GM19395 (cell line): ENCODE results near the gene PPP4R1.
A peak's percentile ranks its signal among the peaks of the same experiment; 100 is the strongest.
"Not testable (repeated sequence)": the region's sequence is repeated elsewhere in the genome, so short reads cannot be mapped to it uniquely, and the experiment has no call there.

Experiments used
- ATAC-seq: cut with Tn5 transposase; IDR thresholded peaks from one replicate; pipeline ENCODE4 v1.9.1; 2021; ENCODE audit warnings: mild to moderate bottlenecking, moderate library complexity; ENCODE audit not compliant: unreplicated experiment

The PPP4R1 gene

DNA sequence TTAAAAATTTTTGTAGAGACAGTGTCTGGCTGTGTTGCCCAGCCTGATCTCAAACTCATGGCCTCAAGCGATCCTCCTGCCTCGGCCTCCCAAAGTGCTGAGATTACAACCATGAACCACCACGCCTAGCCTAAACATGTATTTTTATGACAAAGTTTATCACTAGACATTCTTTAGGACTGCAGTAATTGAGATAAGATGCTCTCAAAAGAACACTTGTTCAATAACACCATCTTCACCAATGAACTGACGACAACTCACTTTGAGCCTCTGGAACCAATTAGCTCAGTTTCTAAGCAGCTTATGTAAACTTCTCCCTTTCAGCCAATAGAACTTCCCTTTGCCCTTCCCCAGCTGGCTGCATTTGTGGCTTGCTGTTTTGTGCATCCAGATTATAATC lies 15.3 kb upstream of the PPP4R1 start:
- no peak for ATAC-seq

DNA sequence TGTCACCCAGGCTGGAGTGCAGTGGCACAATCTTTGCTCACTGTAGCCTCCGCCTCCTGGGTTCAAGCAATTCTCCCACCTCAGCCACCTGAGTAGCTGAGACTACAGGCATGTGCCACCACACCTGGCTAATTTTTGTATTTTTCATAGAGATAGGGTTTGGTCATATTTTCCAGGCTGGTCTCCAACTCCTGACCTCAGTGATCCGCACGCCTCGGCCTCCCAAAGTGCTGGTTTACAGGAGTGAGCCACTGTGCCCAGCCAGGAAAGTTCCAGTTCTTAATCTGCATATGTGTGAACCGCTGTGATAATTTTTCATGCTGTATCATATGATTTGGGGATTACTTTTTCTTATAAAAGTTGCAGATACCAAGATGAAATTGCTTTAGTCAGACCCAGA lies 14.6 kb upstream of the PPP4R1 start:
- no peak for ATAC-seq

DNA sequence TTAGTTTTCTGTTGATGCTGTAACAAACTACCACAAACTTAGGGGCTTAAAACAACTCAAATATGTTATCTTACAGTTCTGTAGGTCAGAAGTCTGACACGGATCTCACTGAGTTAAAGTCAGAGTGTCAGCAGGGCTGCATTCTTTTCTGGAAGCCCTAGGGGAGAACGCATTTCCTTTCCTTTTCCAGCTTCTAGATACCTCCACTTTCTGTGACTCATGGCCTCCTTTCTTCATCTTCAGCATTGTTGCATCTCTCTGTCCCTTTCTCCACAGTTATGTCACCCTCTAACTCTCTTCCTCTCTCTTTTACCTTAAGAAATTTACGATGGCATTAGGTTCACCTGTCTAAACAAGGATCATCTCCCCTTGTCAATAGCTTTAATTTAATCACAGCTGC lies 13.3 kb upstream of the PPP4R1 start:
- ATAC-seq = no peak

DNA sequence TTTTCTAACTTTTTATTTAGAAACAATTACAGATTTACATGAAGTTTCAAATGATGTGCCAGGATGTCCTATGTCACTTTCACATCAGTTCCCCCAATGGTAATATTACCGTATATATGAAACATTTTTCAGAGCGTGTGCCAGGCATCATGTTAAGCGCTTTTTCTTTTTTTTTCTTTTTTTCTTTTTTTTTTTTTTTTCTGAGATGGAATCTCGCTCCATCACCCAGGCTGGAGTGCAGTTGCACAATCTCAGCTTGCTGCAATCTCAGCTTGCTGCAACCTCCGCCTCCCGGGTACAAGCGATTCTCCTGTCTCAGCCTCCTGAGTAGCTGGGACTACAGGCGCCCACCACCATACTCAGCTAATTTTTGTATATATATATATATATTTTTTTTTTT lies 5.6 kb upstream of the PPP4R1 start:
- no peak for ATAC-seq

DNA sequence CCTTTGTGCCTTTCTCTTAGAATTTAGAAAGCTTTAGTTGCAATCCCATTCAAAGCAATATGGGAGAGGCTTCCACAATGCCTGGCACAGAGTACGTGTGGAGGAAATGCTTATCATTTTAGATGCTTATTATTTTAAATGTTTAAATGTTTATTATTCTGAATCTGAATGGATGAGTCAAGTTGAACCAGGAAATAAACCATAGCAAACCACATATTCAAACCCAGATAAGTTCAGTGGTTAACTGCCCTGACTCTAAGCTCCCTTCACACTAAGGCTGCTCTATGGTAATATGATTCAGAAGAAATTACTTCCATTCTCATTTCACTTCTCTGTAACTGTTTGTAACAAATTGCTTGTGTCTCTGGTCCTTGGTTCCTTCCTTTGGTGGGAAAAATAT lies 5.2 kb upstream of the PPP4R1 start:
- ATAC-seq = no peak

DNA sequence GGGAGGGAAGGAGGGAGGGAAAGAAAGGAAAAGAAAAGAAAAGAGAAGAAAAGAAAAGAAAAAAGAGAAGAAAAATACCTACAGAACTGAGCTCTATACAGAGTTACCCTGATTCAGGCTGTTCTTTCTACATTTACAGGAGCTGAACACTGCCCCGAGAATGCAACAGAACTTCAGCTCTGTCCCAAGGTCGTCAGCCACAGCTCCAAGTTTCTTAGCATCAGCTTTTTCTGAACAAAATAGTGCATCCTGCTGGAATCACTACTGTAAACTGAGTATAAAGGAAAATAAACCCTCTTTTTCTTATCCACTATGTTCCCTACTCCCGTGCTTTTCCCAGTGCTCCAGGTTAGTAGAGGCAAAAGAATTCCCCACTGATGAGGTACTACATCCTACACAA lies 4.7 kb upstream of the PPP4R1 start:
- ATAC-seq = no peak

DNA sequence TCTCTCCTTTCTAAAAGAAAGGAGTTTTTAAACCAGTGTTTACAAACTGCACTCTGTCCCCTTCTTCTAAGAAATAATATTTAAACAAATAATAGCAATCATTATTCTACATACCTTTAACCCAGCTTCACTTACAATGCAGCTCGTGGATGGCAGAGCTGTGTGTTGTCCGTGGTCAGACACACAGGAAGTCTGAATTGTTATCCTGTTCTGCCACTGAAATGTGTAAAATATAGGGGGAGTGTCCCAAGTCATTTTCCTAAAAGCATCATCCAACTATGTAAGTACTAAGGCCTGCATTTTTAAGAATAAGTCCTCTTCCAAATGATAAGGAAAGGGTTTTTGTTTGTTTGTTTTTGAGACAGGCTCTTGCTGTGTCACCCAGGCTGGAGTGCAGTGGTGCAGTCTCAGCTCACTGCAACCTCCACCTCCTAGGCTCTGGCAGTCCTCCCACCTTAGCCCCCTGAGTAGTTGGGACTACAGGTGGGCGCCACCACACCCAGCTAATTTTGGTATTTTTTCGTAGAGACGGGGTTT lies 2.7 kb upstream of the PPP4R1 start:
- ATAC-seq = no peak

DNA sequence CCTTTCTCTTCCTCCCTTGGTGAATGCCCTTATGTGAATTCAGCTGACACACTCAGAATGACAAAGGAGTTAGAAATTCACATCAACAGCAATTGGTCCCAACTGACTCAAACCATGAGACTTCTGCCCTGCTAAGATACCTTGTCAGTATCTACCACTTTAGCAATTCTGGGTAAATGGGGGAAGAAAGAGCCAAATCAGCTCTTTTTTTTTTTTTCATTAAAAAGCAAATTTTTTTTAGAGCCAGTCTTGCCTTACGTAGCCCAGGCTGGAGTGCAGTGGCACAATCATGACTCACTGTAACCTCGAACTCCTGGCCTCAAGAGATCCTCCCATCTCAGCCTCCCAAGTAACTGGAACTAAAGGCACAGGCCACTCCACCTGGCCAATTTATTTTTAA lies 1.7 kb upstream of the PPP4R1 start:
- ATAC-seq = no peak

DNA sequence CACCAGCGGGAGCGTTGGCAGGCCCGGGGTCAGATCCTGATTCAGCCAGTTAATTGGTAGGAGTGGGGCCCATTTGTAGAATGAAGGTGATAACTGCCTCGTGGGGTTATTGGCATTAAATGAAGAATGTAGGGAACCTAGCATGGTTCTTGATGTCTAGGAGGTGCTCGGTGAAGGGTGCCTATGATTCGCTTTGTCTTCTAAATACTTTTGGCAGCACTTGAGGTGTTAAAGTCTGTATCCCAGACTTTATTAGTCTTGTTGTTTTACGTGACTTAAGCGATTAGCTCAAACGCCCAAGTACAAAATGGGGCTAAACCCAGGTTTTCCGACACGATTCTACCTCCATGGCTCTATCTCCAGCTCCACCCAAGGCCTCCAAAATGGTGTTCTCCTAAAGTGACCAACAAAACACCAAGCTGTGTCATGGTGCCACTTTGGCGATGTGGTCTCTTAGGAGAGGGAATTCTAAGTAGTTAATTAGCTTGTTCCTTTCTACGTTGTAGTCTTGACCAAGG lies 980 bp upstream of the PPP4R1 start:
- ATAC-seq = no peak

DNA sequence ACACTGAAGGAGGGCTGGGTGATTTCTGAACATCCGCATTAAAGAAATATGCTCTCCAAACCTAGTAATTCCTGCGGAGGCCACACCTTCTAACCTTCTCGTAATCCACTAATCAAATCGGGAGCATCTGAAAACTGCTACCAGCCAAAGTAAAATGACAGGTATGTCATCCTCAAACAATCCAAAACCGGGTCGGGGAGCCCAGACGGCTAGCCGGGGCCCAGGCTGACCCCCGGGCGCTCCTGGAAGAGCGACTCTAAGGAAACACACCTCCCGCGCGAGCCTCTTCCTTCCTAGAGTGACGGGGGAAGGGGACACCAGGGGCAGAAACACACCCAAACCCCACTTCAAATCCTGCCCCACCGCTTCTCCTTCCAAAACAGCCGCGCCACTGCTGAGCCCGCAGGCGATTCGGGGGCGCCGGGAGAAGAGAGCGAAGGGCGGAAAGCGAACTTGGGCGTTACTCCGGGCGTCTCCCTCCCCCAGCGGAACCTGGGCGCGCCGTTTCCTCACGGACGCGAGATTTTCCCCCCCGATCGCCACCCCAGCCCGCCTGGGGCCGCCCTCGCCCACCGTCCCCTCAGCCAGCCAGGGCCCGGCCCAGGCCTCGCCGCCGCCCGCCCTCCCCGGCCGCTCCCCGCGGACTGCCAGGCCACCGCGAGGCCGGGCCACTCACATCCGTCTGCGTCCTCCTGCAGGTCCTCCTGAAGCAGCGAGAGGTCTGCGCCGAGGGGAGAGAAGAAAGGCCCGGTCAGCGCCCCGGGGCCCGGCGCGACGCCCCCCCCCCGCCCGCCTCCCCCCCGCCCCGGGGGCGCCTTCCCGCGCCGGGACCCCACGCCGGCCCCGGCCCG lies 584 bp downstream of the PPP4R1 start:
- peak; percentile 43 for ATAC-seq

DNA sequence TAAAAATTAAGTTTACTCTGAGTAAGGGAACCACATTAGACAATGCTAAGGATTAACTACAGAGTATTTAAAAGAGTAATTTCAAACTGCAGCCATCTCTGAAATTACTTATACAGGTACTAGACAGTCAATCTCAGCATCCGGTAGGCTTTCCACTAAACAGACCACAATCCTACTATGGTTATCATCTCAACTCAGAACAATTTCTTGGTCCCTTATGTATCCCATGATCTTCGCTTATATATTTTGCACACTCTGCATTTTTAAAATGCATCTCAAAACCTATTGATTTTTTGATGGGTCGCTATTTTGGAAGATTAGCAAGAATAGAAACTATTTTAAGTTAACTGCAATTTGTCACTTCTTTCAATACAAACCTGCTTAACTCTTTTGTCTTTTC lies 1.4 kb downstream of the PPP4R1 start:
- no peak for ATAC-seq

DNA sequence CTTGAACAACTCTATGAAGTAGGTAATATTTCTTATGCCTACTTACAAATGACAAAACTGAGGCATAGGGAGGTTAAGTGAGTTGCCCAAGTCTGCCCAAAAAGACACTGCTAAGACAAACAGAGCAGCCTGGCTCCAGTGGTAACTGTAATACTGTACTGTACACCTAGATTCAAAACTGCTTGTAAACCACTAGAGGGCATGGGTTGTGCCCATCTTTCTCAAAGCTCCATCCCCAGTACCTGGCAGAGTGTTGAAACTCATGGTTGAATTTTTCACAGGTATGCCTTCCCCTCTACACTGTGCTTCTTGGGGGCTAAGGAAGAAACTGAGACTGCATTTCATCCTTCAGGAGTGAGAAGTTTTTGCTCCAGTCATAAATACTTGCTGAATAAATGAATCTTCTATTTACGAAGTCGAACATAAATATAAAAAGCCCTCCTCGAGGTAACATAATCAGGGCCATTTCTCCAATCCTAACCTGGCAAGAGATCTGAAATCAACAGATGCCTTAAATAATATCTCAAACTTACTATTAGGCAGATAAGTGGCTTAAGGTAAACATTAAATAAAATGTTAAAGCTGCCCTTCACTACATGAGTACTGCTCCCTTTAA lies 2.0 kb downstream of the PPP4R1 start:
- ATAC-seq = peak; percentile 41

DNA sequence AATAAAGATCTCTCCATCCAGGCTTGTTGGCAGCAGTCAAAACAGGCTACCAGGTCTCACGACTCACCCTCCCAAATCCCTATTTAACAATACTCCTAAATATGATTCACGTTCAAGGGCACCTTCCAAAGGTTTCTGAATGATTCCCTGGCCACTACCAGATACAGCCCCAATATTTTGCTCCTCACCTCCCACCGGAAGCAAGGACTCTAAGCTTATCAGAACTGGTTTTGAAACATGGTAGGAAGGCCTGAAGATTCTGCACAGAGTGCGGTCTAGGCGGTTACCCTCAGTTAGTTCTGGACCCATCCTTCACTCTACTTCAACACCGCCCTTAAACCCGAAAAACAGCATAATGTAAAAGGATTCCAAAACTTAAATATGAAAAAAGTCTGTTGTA lies 5.2 kb downstream of the PPP4R1 start:
- ATAC-seq = no peak

DNA sequence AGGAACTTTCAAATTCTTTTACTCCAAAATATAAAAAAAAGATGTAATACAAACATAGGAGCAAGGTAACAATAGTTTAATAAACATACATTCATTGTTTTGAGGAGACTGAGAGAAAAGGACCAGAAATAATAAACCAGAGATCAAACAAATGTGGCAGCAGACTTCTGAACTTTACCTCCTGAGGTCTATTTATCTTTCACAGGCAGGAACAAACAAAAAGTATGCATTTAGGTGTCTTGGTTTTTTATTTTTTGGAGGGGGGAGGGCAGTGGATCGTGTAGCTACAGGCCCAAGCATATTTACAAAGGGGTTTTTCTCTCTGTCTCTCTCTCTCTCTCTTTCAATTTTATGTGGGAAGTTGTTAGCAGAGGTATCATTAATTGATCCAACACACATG lies 5.6 kb downstream of the PPP4R1 start:
- ATAC-seq = no peak

DNA sequence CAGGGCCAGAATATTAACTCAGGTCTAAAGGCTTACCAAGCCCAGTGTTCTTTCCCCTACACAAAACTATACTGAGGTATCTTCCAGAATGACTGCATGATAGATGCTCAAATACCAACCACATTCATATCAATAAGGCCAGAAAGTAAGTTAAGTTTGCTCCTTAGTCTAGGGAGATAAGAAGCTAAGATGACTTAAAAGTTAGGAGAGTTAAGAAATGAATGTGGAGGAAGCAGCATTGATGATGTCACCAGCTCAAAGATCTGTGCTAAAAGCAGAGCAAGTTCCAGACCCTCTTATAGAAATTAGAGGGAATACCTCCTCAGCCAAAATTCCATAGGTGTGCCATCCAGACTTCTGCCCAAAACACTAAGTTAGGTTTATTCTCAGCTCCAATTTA lies 6.1 kb downstream of the PPP4R1 start:
- ATAC-seq = no peak

DNA sequence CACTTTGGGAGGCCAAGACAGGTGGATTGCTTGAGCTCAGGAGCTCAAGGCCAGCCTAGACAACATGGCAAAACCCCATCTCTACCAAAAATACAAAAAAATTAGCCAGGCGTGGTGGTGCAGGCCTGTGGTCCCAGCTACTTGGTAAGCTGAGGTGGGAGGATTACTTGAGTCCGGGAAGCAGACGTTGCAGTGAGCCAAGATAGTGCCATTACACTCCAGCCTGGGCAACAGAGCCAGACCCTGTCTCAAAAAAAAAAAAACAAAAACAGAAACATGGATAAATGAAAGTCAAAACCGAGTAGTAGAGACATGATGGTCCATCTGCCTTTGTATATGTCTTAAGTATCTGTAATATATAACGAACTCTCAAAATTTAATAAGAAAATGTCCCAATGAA lies 7.2 kb downstream of the PPP4R1 start:
- not testable (repeated sequence) for ATAC-seq

DNA sequence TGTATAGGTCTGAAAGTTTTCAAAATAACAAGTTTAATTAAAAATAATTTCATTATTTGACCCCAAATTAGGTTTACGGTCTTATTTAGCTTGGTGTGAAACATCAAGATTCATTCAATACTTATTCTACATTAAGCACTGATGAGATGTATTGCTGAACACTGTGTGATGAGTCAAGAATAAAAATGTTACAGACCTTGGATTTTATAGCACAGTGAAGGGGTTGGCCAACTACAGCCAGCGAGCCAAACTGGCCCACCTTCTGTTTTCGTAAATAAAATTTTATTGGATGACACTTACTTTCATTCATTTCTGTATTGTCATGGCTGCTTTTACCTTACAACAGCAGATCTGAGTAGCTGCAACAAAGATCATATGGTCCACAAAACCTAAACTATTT lies 8.3 kb downstream of the PPP4R1 start:
- no peak for ATAC-seq

DNA sequence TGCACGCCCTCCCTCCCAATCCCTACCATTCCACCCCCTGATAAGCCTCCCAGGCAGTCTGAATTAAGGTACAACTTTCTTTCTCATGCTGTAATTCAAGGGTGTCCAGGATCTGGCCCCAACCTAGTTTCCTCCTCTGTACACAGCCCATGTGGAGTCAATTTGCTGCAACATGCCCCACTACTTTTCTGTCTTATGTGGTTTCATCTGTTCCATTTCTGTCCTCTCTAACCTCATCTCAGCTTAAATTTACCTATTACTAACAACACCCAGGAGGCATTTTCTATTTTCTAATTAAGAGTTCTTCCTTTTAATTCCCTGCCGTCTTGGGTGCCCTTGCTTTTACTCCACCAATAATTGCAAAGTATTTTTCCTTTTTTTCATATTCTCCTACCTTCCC lies 10.0 kb downstream of the PPP4R1 start:
- ATAC-seq = no peak

DNA sequence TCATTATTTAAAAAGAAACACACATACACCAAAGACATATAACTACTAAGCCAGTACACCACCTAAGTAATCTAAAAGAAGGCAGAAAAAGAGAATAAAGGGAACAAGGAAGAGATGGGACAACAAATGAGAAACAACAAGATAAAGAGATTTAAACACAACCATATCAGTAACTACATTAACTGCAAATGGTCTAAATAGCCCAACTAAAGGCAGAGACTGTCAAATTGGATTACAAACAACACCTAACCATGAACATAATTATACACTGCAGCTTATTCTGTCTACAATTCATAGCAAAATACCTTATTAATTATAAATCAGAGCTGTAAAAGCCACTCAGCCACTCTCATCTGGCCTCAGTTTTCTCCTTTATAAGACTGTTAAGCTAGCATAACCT lies 15.0 kb downstream of the PPP4R1 start:
- no peak for ATAC-seq

DNA sequence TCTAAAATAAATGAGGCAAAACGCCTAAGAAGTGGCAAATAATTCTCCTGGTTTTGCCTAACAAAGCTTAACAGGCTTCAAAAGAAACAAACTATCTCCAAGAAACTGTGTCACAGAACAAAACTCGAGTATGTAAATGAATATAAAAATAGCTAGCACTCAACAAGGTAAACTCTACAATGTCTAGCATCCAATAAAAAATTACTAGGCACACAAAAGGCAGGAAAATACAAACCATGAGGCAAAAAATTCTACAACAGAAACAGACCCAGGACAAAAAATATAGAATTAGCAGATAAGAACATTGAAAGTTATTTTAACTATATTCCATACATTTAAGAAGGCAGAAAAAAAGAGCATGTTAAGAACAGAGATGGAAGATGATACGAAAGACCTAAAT lies 16.8 kb downstream of the PPP4R1 start:
- ATAC-seq = no peak

DNA sequence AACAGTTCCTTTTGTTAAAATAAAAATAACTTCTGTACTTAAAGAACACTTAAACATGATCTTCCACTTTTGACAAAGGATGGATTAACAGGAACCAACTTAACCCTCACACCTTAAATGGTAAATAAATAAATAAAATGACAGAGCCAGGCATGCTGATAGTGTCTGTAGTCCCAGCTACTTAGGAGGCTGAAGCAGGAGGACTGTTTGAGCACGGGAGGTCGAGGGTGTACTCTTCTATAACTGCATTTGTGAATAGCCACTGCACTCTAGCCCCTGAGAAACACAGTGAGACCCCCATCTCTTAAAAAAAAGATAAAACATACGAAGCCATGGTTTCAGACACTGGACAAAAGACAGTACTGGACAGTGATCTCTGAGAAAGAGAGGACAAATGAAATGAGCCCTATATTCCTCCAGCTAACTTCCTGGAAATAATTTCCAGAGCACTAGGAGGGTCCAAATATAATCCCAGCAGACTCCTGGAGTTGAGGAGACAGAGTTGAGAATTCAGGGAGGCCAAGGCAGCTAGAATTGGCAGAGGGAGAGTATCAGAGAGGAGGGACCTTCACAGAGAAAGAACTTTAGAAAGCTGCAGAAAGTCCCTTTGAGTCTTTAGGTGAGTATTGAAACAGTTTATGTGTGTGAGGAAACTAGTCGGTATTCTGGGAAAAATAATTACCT lies 17.4 kb downstream of the PPP4R1 start:
- ATAC-seq = no peak

DNA sequence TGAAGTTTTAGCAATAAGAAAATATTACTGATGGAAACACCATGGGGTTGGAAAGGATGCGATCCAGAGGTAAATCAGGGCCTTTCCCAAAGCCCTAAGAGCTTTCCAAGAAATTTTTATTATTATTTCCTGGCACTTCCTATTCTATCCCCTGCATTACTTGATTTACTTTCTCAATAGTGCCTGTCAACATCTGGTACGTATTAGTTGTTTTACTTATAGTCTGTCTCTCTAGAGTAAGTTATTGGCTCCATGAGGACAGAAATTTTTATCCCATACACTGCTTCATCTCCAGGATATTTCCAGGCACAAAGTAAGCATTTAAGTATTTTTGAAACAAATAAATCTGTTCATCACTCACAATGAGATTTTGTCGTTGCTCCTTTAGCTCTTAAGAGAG lies 18.1 kb downstream of the PPP4R1 start:
- ATAC-seq = no peak
